SH-SY5Y (cell line): ENCODE measurements around the gene LMOD2.

ENCODE experiments used
- GATA2 ChIP-seq: IDR thresholded peaks from 2 replicates; pipeline ENCODE4 v1.6.1; 2011; ENCODE audit warnings: mild to moderate bottlenecking, low read depth, low read length
- GATA3 ChIP-seq: IDR thresholded peaks from 2 replicates; pipeline ENCODE4 v1.6.1; 2011; ENCODE audit warnings: low read depth, mild to moderate bottlenecking, low read length, moderate library complexity

The LMOD2 gene

DNA sequence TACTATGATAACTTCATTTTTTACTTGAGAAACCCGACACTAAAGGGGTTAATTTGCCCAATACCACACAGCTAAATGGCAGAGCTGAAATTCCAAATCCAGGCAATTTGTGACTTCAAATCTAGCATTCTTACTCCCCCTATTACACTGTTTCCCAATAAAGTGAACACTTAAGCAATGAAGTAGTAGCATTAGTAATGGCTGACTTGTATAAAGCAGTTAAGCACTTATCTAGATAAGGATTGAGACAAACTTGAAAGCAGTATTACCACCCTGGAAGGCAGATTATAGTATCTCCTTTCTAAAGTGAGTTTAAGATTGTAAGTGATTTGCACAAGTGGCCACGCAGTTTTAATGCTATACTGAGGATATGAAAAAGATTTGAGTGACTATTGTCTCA, 53.9 kb downstream of the LMOD2 start:
- TF ChIP-seq GATA3 (no peak), GATA2 (no peak)

DNA sequence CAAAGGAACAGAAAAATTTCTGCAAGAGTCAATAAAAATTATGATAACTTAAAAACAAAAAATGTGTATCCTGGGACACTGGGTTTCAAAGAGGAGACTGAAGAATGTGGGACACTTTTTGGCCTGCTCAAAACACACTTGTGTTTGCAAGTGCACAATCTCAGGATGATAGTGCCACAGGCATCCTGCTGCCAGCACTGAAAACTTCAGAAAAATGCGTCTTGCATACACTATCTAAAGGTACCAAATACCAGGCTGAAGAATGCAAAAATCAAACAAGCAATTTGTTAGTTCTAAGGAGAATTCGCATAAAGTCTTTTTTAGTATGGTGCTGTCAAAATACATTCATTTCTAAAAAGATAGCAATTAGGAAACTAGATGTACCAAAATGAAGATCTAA, 55.0 kb downstream of the LMOD2 start:
- TF ChIP-seq GATA2 (no peak), GATA3 (no peak)

GRCh38 chr7:123711832-123712293, 56.2 kb downstream of the LMOD2 start:
- TF ChIP-seq GATA2 (no peak), GATA3 (no peak)

- TF ChIP-seq GATA3 = no peak
- no peak for TF ChIP-seq GATA2
Observed at GRCh38 chr7:123712619-123713018, 57.0 kb downstream of the LMOD2 start.
